DMS114 treated with DMSO at 0.1 percent for 48 hours (cell line): ENCODE results near the gene PAM.

ENCODE experiments used
- DNase-seq: peaks from one replicate; lab custom pipeline; 2025; ENCODE audit not compliant: unreplicated experiment; lab: John Stamatoyannopoulos, UW

PAM gene

GRCh38 chr5:102930244-102930643 is 175.1 kb downstream of the PAM start:
- DNase-seq: no peak

- no peak for DNase-seq
Observed at GRCh38 chr5:102931085-102931725, 176.1 kb downstream of the PAM start.

- no peak for DNase-seq
Observed at GRCh38 chr5:102932781-102933180, 177.7 kb downstream of the PAM start.

GRCh38 chr5:102933316-102933715 is 178.2 kb downstream of the PAM start:
- no peak for DNase-seq

GRCh38 chr5:102933721-102934459 is 178.8 kb downstream of the PAM start:
- DNase-seq: no peak

GRCh38 chr5:102937894-102938293 is 182.8 kb downstream of the PAM start:
- DNase-seq: no peak

GRCh38 chr5:102941111-102941510 is 186.0 kb downstream of the PAM start:
- DNase-seq: no peak

- no peak for DNase-seq
Observed at GRCh38 chr5:102946414-102946813, 191.3 kb downstream of the PAM start.

- DNase-seq: no peak
Observed at GRCh38 chr5:102946971-102947370, 191.9 kb downstream of the PAM start.

GRCh38 chr5:102955488-102955887 is 200.4 kb downstream of the PAM start:
- DNase-seq: no peak

GRCh38 chr5:102956599-102956998 is 201.5 kb downstream of the PAM start:
- no peak for DNase-seq

- DNase-seq: no peak
Observed at GRCh38 chr5:102957141-102957540, 202.0 kb downstream of the PAM start.

- no peak for DNase-seq
Observed at GRCh38 chr5:102958481-102959011, 203.4 kb downstream of the PAM start.

- DNase-seq: no peak
Observed at GRCh38 chr5:102959055-102959454, 203.9 kb downstream of the PAM start.

- no peak for DNase-seq
Observed at GRCh38 chr5:102961671-102962070, 206.6 kb downstream of the PAM start.

GRCh38 chr5:102965653-102966052 is 210.5 kb downstream of the PAM start:
- DNase-seq: no peak

GRCh38 chr5:102969641-102970040 is 214.5 kb downstream of the PAM start:
- no peak for DNase-seq

- peak; percentile 26 for DNase-seq
Observed at GRCh38 chr5:102971676-102972293, 216.7 kb downstream of the PAM start.

- no peak for DNase-seq
Observed at GRCh38 chr5:102974177-102974576, 219.1 kb downstream of the PAM start.

- no peak for DNase-seq
Observed at GRCh38 chr5:102975045-102975444, 219.9 kb downstream of the PAM start.

GRCh38 chr5:102975457-102976182 is 220.5 kb downstream of the PAM start:
- DNase-seq: no peak
